ENCODE data around the gene GGTA1. TPM values are rescaled to one million over a fixed set of nuclear protein-coding genes. Genes with fewer than 3 reads are reported as not detected.

The GGTA1 gene
- total RNA-seq, 4 donors from 2014 or later: 5.6 to 18.7 (median 9.5) TPM

DNA sequence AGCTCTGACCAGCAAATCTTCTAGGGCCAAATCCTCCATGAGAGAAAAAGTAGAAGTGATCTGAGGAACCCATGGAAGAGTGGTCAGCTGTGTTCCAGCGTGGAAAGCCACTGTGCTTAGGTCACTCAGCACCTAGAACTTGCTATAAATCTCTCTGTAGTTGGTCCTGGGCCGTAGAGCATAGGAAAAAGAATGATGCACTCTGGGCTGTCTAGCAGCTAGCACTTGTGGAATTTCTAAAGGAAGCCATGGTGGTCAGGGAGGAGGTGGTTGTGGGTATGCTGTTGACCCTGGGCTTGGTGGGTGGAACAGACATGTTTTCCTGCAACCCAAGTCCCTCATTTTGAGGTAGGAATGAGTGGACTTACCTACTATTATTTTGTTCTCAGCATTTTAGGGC lies 48.1 kb downstream of the GGTA1 start:
- no peak overlapping the region for H3K4me3 ChIP-seq
- no peak overlapping the region for H3K27ac ChIP-seq (replicated peaks in 1 of 4)
- H3K36me3 ChIP-seq: no peaks in the 10 kb centered on the region
- WGBS: 46% methylated on average over 2 of the region's 2 CpGs
- no peaks in the 10 kb centered on the region for H3K27me3 ChIP-seq
- DNase-seq (ENCODE audit: extremely low spot score): no peak
- intact Hi-C loops (cut with DNase I): no loop called here
- no peak for TF ChIP-seq EP300 (IDR thresholded peaks at IDR 0.05)
- no peak for TF ChIP-seq POLR2AphosphoS5 (IDR thresholded peaks at IDR 0.05)
- TF ChIP-seq POLR2A (IDR thresholded peaks at IDR 0.05; ENCODE audit: low read depth): no peak
- TF ChIP-seq, protein P1, sequence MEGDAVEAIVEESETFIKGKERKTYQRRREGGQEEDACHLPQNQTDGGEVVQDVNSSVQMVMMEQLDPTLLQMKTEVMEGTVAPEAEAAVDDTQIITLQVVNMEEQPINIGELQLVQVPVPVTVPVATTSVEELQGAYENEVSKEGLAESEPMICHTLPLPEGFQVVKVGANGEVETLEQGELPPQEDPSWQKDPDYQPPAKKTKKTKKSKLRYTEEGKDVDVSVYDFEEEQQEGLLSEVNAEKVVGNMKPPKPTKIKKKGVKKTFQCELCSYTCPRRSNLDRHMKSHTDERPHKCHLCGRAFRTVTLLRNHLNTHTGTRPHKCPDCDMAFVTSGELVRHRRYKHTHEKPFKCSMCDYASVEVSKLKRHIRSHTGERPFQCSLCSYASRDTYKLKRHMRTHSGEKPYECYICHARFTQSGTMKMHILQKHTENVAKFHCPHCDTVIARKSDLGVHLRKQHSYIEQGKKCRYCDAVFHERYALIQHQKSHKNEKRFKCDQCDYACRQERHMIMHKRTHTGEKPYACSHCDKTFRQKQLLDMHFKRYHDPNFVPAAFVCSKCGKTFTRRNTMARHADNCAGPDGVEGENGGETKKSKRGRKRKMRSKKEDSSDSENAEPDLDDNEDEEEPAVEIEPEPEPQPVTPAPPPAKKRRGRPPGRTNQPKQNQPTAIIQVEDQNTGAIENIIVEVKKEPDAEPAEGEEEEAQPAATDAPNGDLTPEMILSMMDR (IDR thresholded peaks at IDR 0.05): no peak
- H3K9me3 ChIP-seq: no peaks in the 10 kb centered on the region
- peaks cover 0 to 12% (median 4%) of the 10 kb centered on the region in 4 donors for H3K4me1 ChIP-seq

DNA sequence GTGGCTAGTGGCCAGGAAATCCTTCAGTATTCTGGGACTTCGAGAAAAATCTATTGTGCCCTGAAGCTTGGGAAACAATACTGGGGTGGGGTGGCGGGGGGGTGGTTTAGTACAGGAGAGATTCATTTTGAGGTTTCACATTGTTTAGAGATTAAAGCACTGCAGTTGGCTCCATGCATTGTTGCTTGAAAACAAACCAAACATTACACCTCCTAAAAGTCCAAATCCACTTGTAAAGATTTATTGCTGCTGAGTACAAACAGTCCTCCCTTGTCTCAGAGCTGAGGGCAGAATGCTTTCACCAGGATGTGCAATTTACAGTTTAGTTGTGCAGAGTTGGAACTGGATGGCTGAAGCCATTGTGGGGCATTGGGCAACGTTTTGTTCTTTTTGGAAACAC lies 49.4 kb downstream of the GGTA1 start:
- 60% methylated on average over 3 of the region's 3 CpGs for WGBS
- Histone ChIP-seq H3K36me3 (no peaks in the 10 kb centered on the region), H3K4me1 (peaks cover 0 to 12% (median 4%) of the 10 kb centered on the region in 4 donors), H3K27ac (replicated peaks in 1 of 4) (no peak overlapping the region), H3K9me3 (no peaks in the 10 kb centered on the region), H3K27me3 (no peaks in the 10 kb centered on the region), H3K4me3 (no peak overlapping the region)
- no peak for DNase-seq (ENCODE audit: extremely low spot score)
- TF ChIP-seq POLR2A (IDR thresholded peaks at IDR 0.05; ENCODE audit: low read depth) (no peak), EP300 (IDR thresholded peaks at IDR 0.05) (no peak), POLR2AphosphoS5 (IDR thresholded peaks at IDR 0.05) (no peak)
- TF ChIP-seq, protein P1 (IDR thresholded peaks at IDR 0.05): no peak
- intact Hi-C loops (cut with DNase I): no loop called here

DNA sequence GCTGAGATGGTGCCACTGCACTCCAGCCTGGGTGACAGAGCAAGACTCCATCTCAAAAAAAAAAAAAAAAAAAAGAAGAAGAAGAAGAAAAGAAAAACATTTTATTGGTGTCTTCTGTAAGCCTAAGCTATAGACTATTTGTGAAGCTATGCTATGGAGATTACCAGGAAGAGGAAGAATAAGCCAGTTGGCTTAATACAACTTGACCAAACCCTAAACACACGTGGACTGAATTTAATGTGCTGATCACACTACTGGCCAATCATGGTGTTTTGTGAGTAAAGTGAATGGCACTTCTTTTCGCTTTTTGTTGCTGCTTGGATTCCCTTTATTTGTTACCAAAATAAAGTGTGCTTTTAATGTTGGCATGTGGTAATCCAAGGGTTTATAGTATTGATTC lies 49.9 kb downstream of the GGTA1 start:
- no peak for DNase-seq (ENCODE audit: extremely low spot score)
- no peaks in the 10 kb centered on the region for H3K9me3 ChIP-seq
- H3K4me1 ChIP-seq: peaks cover 0 to 12% (median 4%) of the 10 kb centered on the region in 4 donors
- no peak overlapping the region for H3K4me3 ChIP-seq
- no peaks in the 10 kb centered on the region for H3K27me3 ChIP-seq
- TF ChIP-seq EP300 (IDR thresholded peaks at IDR 0.05): no peak
- no peak for TF ChIP-seq POLR2A (IDR thresholded peaks at IDR 0.05; ENCODE audit: low read depth)
- no peak for TF ChIP-seq POLR2AphosphoS5 (IDR thresholded peaks at IDR 0.05)
- TF ChIP-seq, protein P1 (IDR thresholded peaks at IDR 0.05): no peak
- WGBS: 90% methylated on average over 2 of the region's 2 CpGs
- no peak overlapping the region for H3K27ac ChIP-seq (replicated peaks in 1 of 4)
- no peaks in the 10 kb centered on the region for H3K36me3 ChIP-seq
- intact Hi-C loops (cut with DNase I): no loop called here

DNA sequence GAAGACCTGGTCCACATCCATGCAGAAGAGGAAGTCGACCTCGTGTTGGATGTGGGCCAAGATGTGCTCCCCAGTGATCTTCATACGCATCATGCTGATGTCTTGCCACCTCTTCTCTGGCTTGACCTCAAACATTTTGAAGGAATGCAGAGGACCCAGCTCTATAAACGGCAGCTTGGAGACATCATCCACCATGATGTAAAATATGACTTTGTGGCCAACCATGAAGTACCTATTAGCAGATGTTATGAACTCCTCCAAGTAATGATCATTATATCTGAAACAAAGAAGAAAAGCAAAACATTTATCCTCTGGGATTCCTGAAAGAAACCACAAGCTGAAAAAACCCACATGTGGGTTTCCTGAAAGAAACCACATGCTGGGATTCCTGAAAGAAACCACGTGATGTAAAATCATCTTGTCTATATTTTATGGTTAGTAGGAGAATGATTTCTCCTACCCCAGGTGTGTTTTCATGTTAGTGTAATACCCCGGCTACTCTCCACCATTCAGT lies 52.3 kb downstream of the GGTA1 start:
- TF ChIP-seq POLR2A (IDR thresholded peaks at IDR 0.05; ENCODE audit: low read depth) (no peak), POLR2AphosphoS5 (IDR thresholded peaks at IDR 0.05) (no peak), EP300 (IDR thresholded peaks at IDR 0.05) (no peak)
- TF ChIP-seq, protein P1 (IDR thresholded peaks at IDR 0.05): no peak
- no peak for DNase-seq (ENCODE audit: extremely low spot score)
- intact Hi-C loops (cut with DNase I): no loop called here
- peaks cover 0 to 12% (median 4%) of the 10 kb centered on the region in 4 donors for H3K4me1 ChIP-seq
- no peaks in the 10 kb centered on the region for H3K36me3 ChIP-seq
- H3K27me3 ChIP-seq: no peaks in the 10 kb centered on the region
- H3K27ac ChIP-seq (replicated peaks in 1 of 4): no peak overlapping the region
- no peak overlapping the region for H3K4me3 ChIP-seq
- H3K9me3 ChIP-seq: no peaks in the 10 kb centered on the region
- WGBS: 67% methylated on average over 6 of the region's 6 CpGs

DNA sequence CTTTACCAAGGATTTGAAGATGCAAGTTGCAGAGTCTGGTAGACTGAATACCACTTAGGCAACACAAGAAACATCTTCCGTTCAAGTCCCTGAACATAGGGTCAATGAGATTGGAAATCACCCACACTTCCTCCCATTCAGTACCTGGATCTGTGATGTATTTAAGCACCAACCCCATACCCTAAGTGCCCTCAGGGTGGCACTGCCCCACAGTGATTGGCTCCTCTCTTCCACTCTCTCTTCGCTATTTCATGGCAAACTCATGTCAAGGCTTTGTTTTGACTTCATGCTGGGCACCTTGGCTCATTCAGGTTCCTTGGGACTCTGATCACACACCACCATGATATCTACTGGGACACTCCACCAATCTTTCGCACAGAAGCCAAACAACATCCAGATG lies 53.7 kb downstream of the GGTA1 start:
- no peak for TF ChIP-seq POLR2A (IDR thresholded peaks at IDR 0.05; ENCODE audit: low read depth)
- TF ChIP-seq POLR2AphosphoS5 (IDR thresholded peaks at IDR 0.05): no peak
- TF ChIP-seq EP300 (IDR thresholded peaks at IDR 0.05): no peak
- TF ChIP-seq, protein P1 (IDR thresholded peaks at IDR 0.05): no peak
- Histone ChIP-seq H3K36me3 (no peaks in the 10 kb centered on the region), H3K4me1 (peaks cover 0 to 12% (median 4%) of the 10 kb centered on the region in 4 donors), H3K27me3 (no peaks in the 10 kb centered on the region), H3K9me3 (no peaks in the 10 kb centered on the region), H3K27ac (replicated peaks in 1 of 4) (no peak overlapping the region), H3K4me3 (no peak overlapping the region)
- intact Hi-C loops (cut with DNase I): no loop called here
- 87% methylated on average over 3 of the region's 3 CpGs for WGBS
- DNase-seq (ENCODE audit: extremely low spot score): no peak
